ENCODE data around the gene TMEM239.

Gene TMEM239

DNA sequence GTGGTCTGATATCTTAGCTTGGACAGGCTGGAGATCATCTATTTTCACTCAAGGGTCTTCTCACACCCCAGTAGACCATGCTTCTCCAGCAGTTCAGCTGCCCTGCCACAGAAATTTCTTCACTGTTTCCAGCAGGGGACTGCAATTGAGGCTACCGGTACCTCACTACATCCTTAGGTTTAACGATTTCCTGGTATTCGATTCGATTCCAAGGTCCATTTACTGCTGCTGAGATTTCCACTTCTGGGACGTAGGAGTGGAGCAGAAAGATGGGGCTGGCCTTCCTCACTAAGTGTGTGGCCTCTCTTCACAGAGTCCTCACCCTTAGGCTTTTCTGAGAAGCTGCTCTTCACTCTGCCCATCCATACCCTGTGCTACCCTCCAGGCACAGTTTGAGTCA, 30.5 kb downstream of the TMEM239 start:
- H3K27me3 ChIP-seq (ENCODE audit: control insufficient read depth in 1 of 2, insufficient read depth in 2 of 2, low read length in 2 of 2), result no peaks in the 10 kb centered on the region

DNA sequence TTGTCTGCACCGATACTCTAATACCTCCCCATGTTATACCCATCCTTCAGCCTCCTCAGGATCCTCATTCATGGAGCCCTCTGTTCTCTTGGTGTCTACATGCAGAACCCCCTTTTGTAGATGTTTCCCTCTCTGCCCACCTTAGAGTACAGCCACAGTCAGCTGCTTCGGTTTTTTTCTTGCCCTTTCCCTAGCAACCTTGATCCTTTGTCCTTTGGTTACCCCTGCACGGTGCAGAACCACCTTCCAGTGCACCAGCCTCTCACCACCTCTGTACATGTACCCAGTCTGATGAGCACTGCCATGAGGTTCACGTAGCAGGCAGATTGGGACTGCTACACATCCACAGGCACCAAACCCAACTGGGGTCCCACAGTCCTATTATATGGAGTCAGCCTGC, 31.6 kb downstream of the TMEM239 start:
- no peaks in the 10 kb centered on the region for H3K27me3 ChIP-seq (ENCODE audit: control insufficient read depth in 1 of 2, insufficient read depth in 2 of 2, low read length in 2 of 2)

More for the DNA sequence above, 30.5 kb downstream of the TMEM239 start:
- Histone ChIP-seq H3K4me1 (ENCODE audit: control insufficient read depth in 1 of 2, insufficient read depth in 2 of 2, low read length in 2 of 2) (peaks cover 0 to 3% of the 10 kb centered on the region in 2 donors), H3K27ac (ENCODE audit: low read depth, low read length) (no peak overlapping the region), H3K9ac (ENCODE audit: low read depth in 1 of 2, low read length in 2 of 2) (no peak overlapping the region), H3K4me3 (ENCODE audit: low read depth in 1 of 2, low read length in 2 of 2) (no peak overlapping the region), H3K9me3 (ENCODE audit: control insufficient read depth in 1 of 2, low read length in 2 of 2) (no peaks in the 10 kb centered on the region), H3K36me3 (ENCODE audit: control insufficient read depth in 1 of 2, insufficient read depth in 2 of 2, low read length in 2 of 2) (no peaks in the 10 kb centered on the region)

DNA sequence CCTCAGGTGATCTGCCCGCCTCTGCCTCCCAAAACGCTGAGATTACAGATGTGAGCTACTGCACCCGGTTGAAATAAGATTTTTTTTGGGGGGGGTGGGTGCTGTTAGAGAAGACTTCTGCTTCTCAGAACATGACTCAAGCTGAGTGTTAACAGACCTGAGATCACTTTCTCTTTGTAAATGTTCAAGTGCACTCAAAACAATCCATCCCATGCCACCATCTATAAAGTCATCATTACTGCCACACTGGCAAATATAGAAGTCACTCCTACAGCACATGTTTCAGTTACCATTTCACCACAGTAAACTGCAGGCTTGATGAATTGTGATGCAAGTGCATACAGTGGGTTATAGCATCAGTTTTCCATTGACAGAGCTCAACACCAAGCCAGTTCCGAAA, 33.4 kb downstream of the TMEM239 start:
- Histone ChIP-seq H3K9ac (ENCODE audit: low read depth in 1 of 2, low read length in 2 of 2) (no peak overlapping the region), H3K27me3 (ENCODE audit: control insufficient read depth in 1 of 2, insufficient read depth in 2 of 2, low read length in 2 of 2) (no peaks in the 10 kb centered on the region), H3K4me1 (ENCODE audit: control insufficient read depth in 1 of 2, insufficient read depth in 2 of 2, low read length in 2 of 2) (peaks cover 4 to 5% of the 10 kb centered on the region in 2 donors), H3K36me3 (ENCODE audit: control insufficient read depth in 1 of 2, insufficient read depth in 2 of 2, low read length in 2 of 2) (no peaks in the 10 kb centered on the region), H3K27ac (ENCODE audit: low read depth, low read length) (no peak overlapping the region), H3K4me3 (ENCODE audit: low read depth in 1 of 2, low read length in 2 of 2) (no peak overlapping the region), H3K9me3 (ENCODE audit: control insufficient read depth in 1 of 2, low read length in 2 of 2) (no peaks in the 10 kb centered on the region)

More for the DNA sequence above, 31.6 kb downstream of the TMEM239 start:
- no peak overlapping the region for H3K9ac ChIP-seq (ENCODE audit: low read depth in 1 of 2, low read length in 2 of 2)
- H3K36me3 ChIP-seq (ENCODE audit: control insufficient read depth in 1 of 2, insufficient read depth in 2 of 2, low read length in 2 of 2), result no peaks in the 10 kb centered on the region
- peaks cover 4 to 5% of the 10 kb centered on the region in 2 donors for H3K4me1 ChIP-seq (ENCODE audit: control insufficient read depth in 1 of 2, insufficient read depth in 2 of 2, low read length in 2 of 2)
- H3K27ac ChIP-seq (ENCODE audit: low read depth, low read length), result no peak overlapping the region
- no peaks in the 10 kb centered on the region for H3K9me3 ChIP-seq (ENCODE audit: control insufficient read depth in 1 of 2, low read length in 2 of 2)
- H3K4me3 ChIP-seq (ENCODE audit: low read depth in 1 of 2, low read length in 2 of 2), result no peak overlapping the region

DNA sequence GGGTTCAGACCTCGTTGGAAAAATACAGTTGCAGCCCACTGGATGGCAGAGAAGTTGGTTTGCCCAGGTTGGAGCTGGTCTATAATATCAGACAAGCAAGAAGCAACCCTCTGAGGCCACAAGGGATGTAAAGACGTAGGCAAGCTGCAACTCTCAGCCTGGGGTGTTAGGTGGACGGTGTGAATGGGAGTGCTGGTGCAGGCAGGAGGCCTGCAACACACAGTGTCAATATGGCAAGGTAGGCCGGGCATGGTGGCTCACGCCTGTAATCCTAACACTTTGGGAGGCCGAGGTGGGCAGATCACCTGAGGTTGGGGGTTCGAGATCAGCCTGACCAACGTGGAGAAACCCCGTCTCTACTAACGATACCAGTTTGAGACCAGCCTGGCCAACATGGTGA, 34.9 kb downstream of the TMEM239 start:
- no peaks in the 10 kb centered on the region for H3K36me3 ChIP-seq (ENCODE audit: control insufficient read depth in 1 of 2, insufficient read depth in 2 of 2, low read length in 2 of 2)
- H3K27ac ChIP-seq (ENCODE audit: low read depth, low read length), result no peak overlapping the region
- H3K9ac ChIP-seq (ENCODE audit: low read depth in 1 of 2, low read length in 2 of 2), result no peak overlapping the region
- H3K4me1 ChIP-seq (ENCODE audit: control insufficient read depth in 1 of 2, insufficient read depth in 2 of 2, low read length in 2 of 2), result peaks cover 4 to 5% of the 10 kb centered on the region in 2 donors
- H3K4me3 ChIP-seq (ENCODE audit: low read depth in 1 of 2, low read length in 2 of 2), result no peak overlapping the region
- H3K9me3 ChIP-seq (ENCODE audit: control insufficient read depth in 1 of 2, low read length in 2 of 2), result no peaks in the 10 kb centered on the region
- H3K27me3 ChIP-seq (ENCODE audit: control insufficient read depth in 1 of 2, insufficient read depth in 2 of 2, low read length in 2 of 2), result no peaks in the 10 kb centered on the region

DNA sequence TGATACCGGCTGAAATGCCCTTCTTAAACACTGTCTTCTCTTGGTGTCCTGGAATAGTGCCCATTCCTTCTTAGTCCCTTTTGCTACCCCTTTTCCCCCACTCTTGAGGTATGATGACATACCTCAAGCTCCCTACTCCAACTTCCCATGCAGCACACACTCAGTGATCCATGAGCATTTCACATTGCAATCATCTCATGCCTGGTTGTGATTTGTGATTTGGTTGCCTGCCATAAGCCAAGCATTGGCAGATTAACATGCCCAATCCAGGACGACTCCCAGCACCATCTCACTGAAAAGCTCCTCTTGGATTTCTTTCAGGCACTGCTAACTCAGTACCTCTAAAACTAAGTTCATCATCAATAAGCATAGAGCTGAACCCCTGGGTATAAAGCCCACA, 42.4 kb downstream of the TMEM239 start:
- no peaks in the 10 kb centered on the region for H3K4me1 ChIP-seq (ENCODE audit: control insufficient read depth in 1 of 2, insufficient read depth in 2 of 2, low read length in 2 of 2)
- no peaks in the 10 kb centered on the region for H3K27me3 ChIP-seq (ENCODE audit: control insufficient read depth in 1 of 2, insufficient read depth in 2 of 2, low read length in 2 of 2)
- no peak overlapping the region for H3K9ac ChIP-seq (ENCODE audit: low read depth in 1 of 2, low read length in 2 of 2)
- H3K27ac ChIP-seq (ENCODE audit: low read depth, low read length), result no peak overlapping the region
- no peaks in the 10 kb centered on the region for H3K9me3 ChIP-seq (ENCODE audit: control insufficient read depth in 1 of 2, low read length in 2 of 2)
- H3K36me3 ChIP-seq (ENCODE audit: control insufficient read depth in 1 of 2, insufficient read depth in 2 of 2, low read length in 2 of 2), result peaks cover 7 to 27% of the 10 kb centered on the region in 2 donors
- H3K4me3 ChIP-seq (ENCODE audit: low read depth in 1 of 2, low read length in 2 of 2), result no peak overlapping the region

DNA sequence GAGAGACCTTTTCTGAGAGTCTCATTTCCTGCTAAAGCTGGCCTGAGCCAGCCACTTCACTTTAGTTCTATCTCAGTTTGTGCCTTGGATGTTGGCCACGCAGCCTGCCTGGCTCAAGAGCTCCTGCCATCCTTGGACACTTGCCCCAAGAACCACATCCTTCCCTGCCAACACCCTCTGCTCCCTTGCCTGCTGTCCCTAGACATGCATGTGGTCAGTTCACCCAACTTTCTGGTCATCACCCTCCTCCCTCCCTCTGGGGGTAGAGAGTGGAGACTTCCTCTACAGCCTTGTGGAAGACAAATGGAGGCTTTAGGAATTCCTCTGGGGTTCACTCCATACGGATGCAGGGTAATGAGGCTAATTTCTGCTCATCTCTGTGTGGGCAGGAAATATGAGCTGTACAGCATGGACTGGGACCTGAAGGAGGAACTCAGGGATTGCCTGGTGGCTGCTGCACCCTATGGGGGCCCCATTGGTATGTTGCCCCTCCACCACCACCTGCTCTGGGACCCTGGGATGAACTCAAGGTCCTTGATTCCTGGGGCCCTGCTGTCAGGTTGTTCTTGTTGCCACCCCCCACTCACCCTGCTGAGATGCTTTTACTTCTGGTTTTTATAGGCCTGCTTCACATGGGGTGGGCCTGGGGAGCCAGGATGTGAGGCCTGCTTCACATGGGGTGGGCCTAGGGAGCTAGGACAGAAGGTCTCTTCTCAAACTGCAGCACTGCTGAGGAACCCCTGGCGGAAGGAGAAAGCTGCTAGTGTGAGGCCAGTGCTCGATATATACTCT, 43.4 kb downstream of the TMEM239 start:
- H3K36me3 ChIP-seq (ENCODE audit: control insufficient read depth in 1 of 2, insufficient read depth in 2 of 2, low read length in 2 of 2), result peaks cover 7 to 35% of the 10 kb centered on the region in 2 donors
- no peaks in the 10 kb centered on the region for H3K27me3 ChIP-seq (ENCODE audit: control insufficient read depth in 1 of 2, insufficient read depth in 2 of 2, low read length in 2 of 2)
- no peak overlapping the region for H3K27ac ChIP-seq (ENCODE audit: low read depth, low read length)
- H3K9ac ChIP-seq (ENCODE audit: low read depth in 1 of 2, low read length in 2 of 2), result no peak overlapping the region
- no peaks in the 10 kb centered on the region for H3K9me3 ChIP-seq (ENCODE audit: control insufficient read depth in 1 of 2, low read length in 2 of 2)
- H3K4me3 ChIP-seq (ENCODE audit: low read depth in 1 of 2, low read length in 2 of 2), result no peak overlapping the region
- no peaks in the 10 kb centered on the region for H3K4me1 ChIP-seq (ENCODE audit: control insufficient read depth in 1 of 2, insufficient read depth in 2 of 2, low read length in 2 of 2)

DNA sequence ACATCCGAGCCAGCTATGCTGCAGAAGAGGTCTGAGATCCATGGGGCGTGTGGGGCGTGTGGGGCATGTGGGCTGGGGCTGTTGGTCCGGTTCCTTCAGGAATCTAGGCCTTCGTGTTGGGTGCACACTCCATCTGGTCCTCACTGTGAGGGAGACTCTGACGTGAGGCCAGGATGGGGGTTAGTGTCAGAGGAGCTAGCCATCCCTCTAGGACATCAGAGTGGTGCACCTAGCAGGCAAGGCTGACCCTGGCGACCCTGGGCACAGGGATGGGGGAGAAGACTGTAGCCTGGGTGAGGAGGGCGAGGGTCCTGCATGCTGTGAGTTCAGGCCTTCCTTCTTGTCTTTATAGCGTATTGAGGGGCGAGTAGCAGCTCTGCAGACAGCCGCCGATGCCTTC, 48.5 kb downstream of the TMEM239 start:
- H3K4me3 ChIP-seq (ENCODE audit: low read depth in 1 of 2, low read length in 2 of 2), result no peak overlapping the region
- H3K27ac ChIP-seq (ENCODE audit: low read depth, low read length), result no peak overlapping the region
- no peaks in the 10 kb centered on the region for H3K9me3 ChIP-seq (ENCODE audit: control insufficient read depth in 1 of 2, low read length in 2 of 2)
- no peak overlapping the region for H3K9ac ChIP-seq (ENCODE audit: low read depth in 1 of 2, low read length in 2 of 2)
- H3K4me1 ChIP-seq (ENCODE audit: control insufficient read depth in 1 of 2, insufficient read depth in 2 of 2, low read length in 2 of 2), result peaks cover 0 to 3% of the 10 kb centered on the region in 2 donors
- peaks cover 21 to 55% of the 10 kb centered on the region in 2 donors for H3K36me3 ChIP-seq (ENCODE audit: control insufficient read depth in 1 of 2, insufficient read depth in 2 of 2, low read length in 2 of 2)
- H3K27me3 ChIP-seq (ENCODE audit: control insufficient read depth in 1 of 2, insufficient read depth in 2 of 2, low read length in 2 of 2), result no peaks in the 10 kb centered on the region

DNA sequence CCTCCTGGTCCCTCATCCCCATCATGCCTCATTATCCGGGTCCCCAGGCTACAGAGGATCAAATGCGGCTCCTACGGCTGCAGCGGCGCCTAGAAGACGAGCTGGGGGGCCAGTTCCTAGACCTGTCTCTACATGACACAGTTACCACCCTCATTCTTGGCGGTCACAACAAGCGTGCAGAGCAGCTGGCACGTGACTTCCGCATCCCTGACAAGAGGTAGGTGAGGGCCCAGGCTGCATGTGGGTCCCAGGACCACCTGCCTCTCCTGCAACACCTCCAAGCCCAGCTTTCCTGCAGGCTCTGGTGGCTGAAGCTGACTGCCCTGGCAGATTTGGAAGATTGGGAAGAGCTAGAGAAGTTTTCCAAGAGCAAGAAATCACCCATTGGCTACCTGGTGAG, 48.9 kb downstream of the TMEM239 start:
- Histone ChIP-seq H3K27ac (ENCODE audit: low read depth, low read length) (no peak overlapping the region), H3K9me3 (ENCODE audit: control insufficient read depth in 1 of 2, low read length in 2 of 2) (no peaks in the 10 kb centered on the region), H3K36me3 (ENCODE audit: control insufficient read depth in 1 of 2, insufficient read depth in 2 of 2, low read length in 2 of 2) (peaks cover 21 to 55% of the 10 kb centered on the region in 2 donors), H3K9ac (ENCODE audit: low read depth in 1 of 2, low read length in 2 of 2) (no peak overlapping the region), H3K4me1 (ENCODE audit: control insufficient read depth in 1 of 2, insufficient read depth in 2 of 2, low read length in 2 of 2) (peaks cover 0 to 3% of the 10 kb centered on the region in 2 donors), H3K4me3 (ENCODE audit: low read depth in 1 of 2, low read length in 2 of 2) (no peak overlapping the region), H3K27me3 (ENCODE audit: control insufficient read depth in 1 of 2, insufficient read depth in 2 of 2, low read length in 2 of 2) (no peaks in the 10 kb centered on the region)

DNA sequence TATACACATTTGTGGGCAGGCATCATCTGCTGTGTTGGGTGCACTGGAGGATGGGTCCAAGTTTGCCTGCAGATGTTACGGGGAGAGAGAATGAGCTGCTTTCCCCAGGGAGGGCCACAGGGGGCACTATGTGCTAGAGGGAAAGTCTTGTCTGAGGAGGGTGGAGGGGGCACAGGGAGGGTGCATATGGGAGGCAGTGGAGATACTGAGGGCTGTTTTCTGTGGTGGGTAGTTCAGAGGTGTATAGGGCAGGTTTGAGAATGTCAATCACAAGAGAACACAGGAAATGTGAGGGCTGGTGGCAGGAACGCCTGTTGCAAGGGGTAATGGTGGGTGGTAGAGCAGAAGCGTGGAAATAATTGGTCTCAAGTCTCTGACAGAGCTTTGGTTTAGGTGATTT, 49.5 kb downstream of the TMEM239 start:
- Histone ChIP-seq H3K9me3 (ENCODE audit: control insufficient read depth in 1 of 2, low read length in 2 of 2) (no peaks in the 10 kb centered on the region), H3K9ac (ENCODE audit: low read depth in 1 of 2, low read length in 2 of 2) (no peak overlapping the region), H3K4me3 (ENCODE audit: low read depth in 1 of 2, low read length in 2 of 2) (no peak overlapping the region), H3K36me3 (ENCODE audit: control insufficient read depth in 1 of 2, insufficient read depth in 2 of 2, low read length in 2 of 2) (peaks cover 21 to 52% of the 10 kb centered on the region in 2 donors), H3K27me3 (ENCODE audit: control insufficient read depth in 1 of 2, insufficient read depth in 2 of 2, low read length in 2 of 2) (no peaks in the 10 kb centered on the region), H3K27ac (ENCODE audit: low read depth, low read length) (no peak overlapping the region), H3K4me1 (ENCODE audit: control insufficient read depth in 1 of 2, insufficient read depth in 2 of 2, low read length in 2 of 2) (peaks cover 0 to 3% of the 10 kb centered on the region in 2 donors)

DNA sequence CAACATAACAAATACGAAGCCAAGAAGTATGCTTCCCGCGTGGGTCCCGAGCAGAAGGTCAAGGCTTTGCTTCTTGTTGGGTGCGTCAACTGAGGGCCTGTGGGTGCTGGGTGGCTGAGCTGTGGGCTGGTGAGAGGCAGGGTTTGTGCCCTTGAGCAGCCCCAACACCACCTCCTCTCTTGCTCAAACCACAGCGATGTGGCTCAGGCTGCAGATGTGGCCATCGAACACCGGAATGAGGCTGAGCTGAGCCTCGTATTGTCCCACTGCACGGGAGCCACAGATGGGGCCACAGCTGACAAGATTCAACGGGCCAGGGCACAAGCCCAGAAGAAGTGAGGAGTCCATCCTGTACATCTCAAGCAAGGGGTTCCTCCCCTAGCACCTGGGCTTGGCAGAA, 50.1 kb downstream of the TMEM239 start:
- Histone ChIP-seq H3K4me1 (ENCODE audit: control insufficient read depth in 1 of 2, insufficient read depth in 2 of 2, low read length in 2 of 2) (peaks cover 0 to 3% of the 10 kb centered on the region in 2 donors), H3K9me3 (ENCODE audit: control insufficient read depth in 1 of 2, low read length in 2 of 2) (no peaks in the 10 kb centered on the region), H3K36me3 (ENCODE audit: control insufficient read depth in 1 of 2, insufficient read depth in 2 of 2, low read length in 2 of 2) (peaks cover 17 to 45% of the 10 kb centered on the region in 2 donors), H3K27me3 (ENCODE audit: control insufficient read depth in 1 of 2, insufficient read depth in 2 of 2, low read length in 2 of 2) (peaks cover 0 to 4% of the 10 kb centered on the region in 2 donors), H3K4me3 (ENCODE audit: low read depth in 1 of 2, low read length in 2 of 2) (no peak overlapping the region), H3K9ac (ENCODE audit: low read depth in 1 of 2, low read length in 2 of 2) (no peak overlapping the region), H3K27ac (ENCODE audit: low read depth, low read length) (no peak overlapping the region)
